Parathyroid adenoma (tissue), 2 donors: ENCODE data around the gene TCF23.

Source experiments
- H2AFZ ChIP-seq: fragments of 300-600 bp; sonication (generic); one replicate; pipeline ENCODE4 v1.7.0; 2017; ENCODE audit warnings: antibody characterized with exemption, mild to moderate bottlenecking
- H3K27ac ChIP-seq: fragments of 300-600 bp; sonication (generic); one replicate; pipeline ENCODE4 v1.7.0; 2017
- H3K27me3 ChIP-seq: fragments of 300-600 bp; sonication (generic); one replicate; pipeline ENCODE4 v1.7.0; 2017; ENCODE audit warnings: low read length; ENCODE audit not compliant: control insufficient read depth, insufficient read depth
- H3K36me3 ChIP-seq: fragments of 300-600 bp; sonication (generic); one replicate; pipeline ENCODE4 v1.7.0; 2017; ENCODE audit warnings: low read length; ENCODE audit not compliant: control insufficient read depth, insufficient read depth
- H3K4me1 ChIP-seq: fragments of 300-600 bp; sonication (generic); one replicate; pipeline ENCODE4 v1.7.0; 2017; ENCODE audit warnings: control low read depth
- H3K4me2 ChIP-seq: fragments of 300-600 bp; sonication (generic); one replicate; pipeline ENCODE4 v1.7.0; 2017; ENCODE audit warnings: low read length
- H3K4me3 ChIP-seq: fragments of 300-600 bp; sonication (generic); one replicate; pipeline ENCODE4 v1.7.0; 2017; ENCODE audit warnings: low read depth, low read length
- H3K79me2 ChIP-seq: fragments of 300-600 bp; sonication (generic); one replicate; pipeline ENCODE4 v1.7.0; 2017; ENCODE audit warnings: control low read depth
- H3K9ac ChIP-seq: fragments of 300-600 bp; sonication (generic); one replicate; pipeline ENCODE4 v1.7.0; 2017; ENCODE audit warnings: mild to moderate bottlenecking
- H3K9me3 ChIP-seq: fragments of 300-600 bp; sonication (generic); one replicate; pipeline ENCODE4 v1.7.0; 2017; ENCODE audit warnings: low read length; ENCODE audit not compliant: control insufficient read depth
- CTCF ChIP-seq: fragments of 300-600 bp; sonication (generic); IDR thresholded peaks from one replicate; pipeline ENCODE4 v1.7.0; 2017; ENCODE audit warnings: antibody characterized with exemption, mild to moderate bottlenecking
- donor health status: primary hyperparathyroidism.

The TCF23 gene

GRCh38 chr2:27148801-27149439 lies at the start of gene TCF23:
TCF23 (plus strand) TSS chr2:27149004; CDS start chr2:27149134, 130 bp downstream.
- Histone ChIP-seq H3K9ac (no peak within 1 kb of the TSS), H3K79me2 (no peaks in the 10 kb centered on the region), H2AFZ (no peak within 1 kb of the TSS), H3K27me3 (no peaks in the 10 kb centered on the region), H3K9me3 (no peaks in the 10 kb centered on the region), H3K4me1 (no peaks in the 10 kb centered on the region), H3K36me3 (no peaks in the 10 kb centered on the region), H3K27ac (no peak within 1 kb of the TSS), H3K4me3 (no peak within 1 kb of the TSS), H3K4me2 (no peak within 1 kb of the TSS)
- TF ChIP-seq CTCF, result no peak

DNA sequence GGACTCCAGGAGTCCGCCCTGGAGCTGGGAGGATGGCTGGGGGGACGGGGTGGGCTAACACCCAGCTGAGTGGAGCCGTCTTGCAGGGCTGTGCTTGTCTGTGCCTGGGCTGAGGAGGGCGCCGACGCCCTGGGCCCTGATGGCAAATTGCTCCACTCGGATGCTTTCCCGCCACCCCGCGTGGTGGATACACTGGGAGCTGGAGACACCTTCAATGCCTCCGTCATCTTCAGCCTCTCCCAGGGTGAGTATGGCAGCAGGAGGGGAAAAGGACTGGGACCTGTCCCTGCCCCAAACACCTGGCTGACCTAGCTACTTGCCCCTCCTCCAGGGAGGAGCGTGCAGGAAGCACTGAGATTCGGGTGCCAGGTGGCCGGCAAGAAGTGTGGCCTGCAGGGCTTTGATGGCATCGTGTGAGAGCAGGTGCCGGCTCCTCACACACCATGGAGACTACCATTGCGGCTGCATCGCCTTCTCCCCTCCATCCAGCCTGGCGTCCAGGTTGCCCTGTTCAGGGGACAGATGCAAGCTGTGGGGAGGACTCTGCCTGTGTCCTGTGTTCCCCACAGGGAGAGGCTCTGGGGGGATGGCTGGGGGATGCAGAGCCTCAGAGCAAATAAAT lies 49.4 kb upstream of the TCF23 start:
- TF ChIP-seq CTCF, result no peak
- Histone ChIP-seq H3K4me2 (no peak overlapping the region), H3K36me3 (no peaks in the 10 kb centered on the region)

DNA sequence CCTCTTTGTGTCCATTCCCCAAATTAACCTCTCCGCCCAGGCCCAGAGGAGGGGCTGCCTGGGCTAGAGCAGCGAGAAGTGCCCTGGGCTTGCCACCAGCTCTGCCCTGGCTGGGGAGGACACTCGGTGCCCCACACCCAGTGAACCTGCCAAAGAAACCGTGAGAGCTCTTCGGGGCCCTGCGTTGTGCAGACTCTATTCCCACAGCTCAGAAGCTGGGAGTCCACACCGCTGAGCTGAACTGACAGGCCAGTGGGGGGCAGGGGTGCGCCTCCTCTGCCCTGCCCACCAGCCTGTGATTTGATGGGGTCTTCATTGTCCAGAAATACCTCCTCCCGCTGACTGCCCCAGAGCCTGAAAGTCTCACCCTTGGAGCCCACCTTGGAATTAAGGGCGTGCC lies 48.8 kb upstream of the TCF23 start:
- no peak overlapping the region for H3K9ac ChIP-seq
- H2AFZ ChIP-seq, result no peak overlapping the region
- no peaks in the 10 kb centered on the region for H3K27me3 ChIP-seq
- H3K36me3 ChIP-seq, result no peaks in the 10 kb centered on the region
- no peaks in the 10 kb centered on the region for H3K79me2 ChIP-seq
- no peaks in the 10 kb centered on the region for H3K9me3 ChIP-seq
- H3K27ac ChIP-seq, result no peak overlapping the region
- H3K4me2 ChIP-seq, result no peak overlapping the region
- H3K4me3 ChIP-seq, result no peak overlapping the region
- H3K4me1 ChIP-seq, result peaks cover 7% of the 10 kb centered on the region
- TF ChIP-seq CTCF, result no peak

More for the DNA sequence above, 49.4 kb upstream of the TCF23 start:
- no peaks in the 10 kb centered on the region for H3K9me3 ChIP-seq
- no peaks in the 10 kb centered on the region for H3K27me3 ChIP-seq
- H3K4me3 ChIP-seq, result no peak overlapping the region
- peaks cover 7% of the 10 kb centered on the region for H3K4me1 ChIP-seq
- H3K79me2 ChIP-seq, result no peaks in the 10 kb centered on the region
- H2AFZ ChIP-seq, result no peak overlapping the region
- no peak overlapping the region for H3K9ac ChIP-seq
- H3K27ac ChIP-seq, result no peak overlapping the region

GRCh38 chr2:27102329-27102728 lies 46.5 kb upstream of the TCF23 start:
- Histone ChIP-seq H3K4me3 (no peak overlapping the region), H3K36me3 (no peaks in the 10 kb centered on the region), H3K27ac (no peak overlapping the region), H3K79me2 (no peaks in the 10 kb centered on the region), H3K9ac (no peak overlapping the region), H3K9me3 (no peaks in the 10 kb centered on the region), H3K4me2 (no peak overlapping the region), H3K4me1 (no peaks in the 10 kb centered on the region), H2AFZ (no peak overlapping the region), H3K27me3 (no peaks in the 10 kb centered on the region)
- TF ChIP-seq CTCF, result no peak

DNA sequence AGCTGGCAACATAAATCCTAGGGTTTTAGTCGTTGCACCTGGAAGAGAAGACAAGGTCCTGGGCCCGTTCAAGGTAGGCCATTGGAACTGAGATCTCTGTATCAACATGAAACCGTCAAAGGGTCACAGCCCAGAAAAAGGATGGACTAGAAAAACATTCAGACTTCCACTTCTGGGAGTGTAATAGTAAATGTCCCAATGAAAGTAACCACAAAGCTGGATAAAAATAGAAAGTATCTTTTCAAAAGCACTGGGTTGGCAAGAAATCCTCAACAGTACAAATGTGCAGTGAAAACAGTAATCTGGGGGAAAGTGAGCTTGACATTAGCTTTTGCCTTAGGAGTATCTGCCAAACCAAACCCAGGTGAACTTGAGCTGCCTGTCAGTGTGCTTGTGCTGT lies 42.8 kb upstream of the TCF23 start:
- H3K36me3 ChIP-seq, result no peaks in the 10 kb centered on the region
- H3K4me1 ChIP-seq, result no peaks in the 10 kb centered on the region
- no peaks in the 10 kb centered on the region for H3K79me2 ChIP-seq
- H3K9me3 ChIP-seq, result no peaks in the 10 kb centered on the region
- H3K4me2 ChIP-seq, result no peak overlapping the region
- no peak overlapping the region for H3K4me3 ChIP-seq
- H3K9ac ChIP-seq, result no peak overlapping the region
- H3K27me3 ChIP-seq, result no peaks in the 10 kb centered on the region
- TF ChIP-seq CTCF, result no peak
- no peak overlapping the region for H3K27ac ChIP-seq
- no peak overlapping the region for H2AFZ ChIP-seq
